ENCODE results near the gene EXD3. TPM values are rescaled to one million over a fixed set of nuclear protein-coding genes. Genes with fewer than 3 reads are reported as not detected.

Gene EXD3
- total and polyA plus RNA-seq, 2 of the 13 experiments (the other 11 are each of a cell fraction or from before 2014, with no cell fraction given): 2.7 to 4.8 TPM

- Histone ChIP-seq H3K79me2 (ENCODE audit: insufficient read depth, low read length) (no peaks in the 10 kb centered on the region), H3K4me3 (replicated peaks in 1 of 3; ENCODE audit: insufficient read depth in 1 of 3, low read depth in 2 of 3, low read length in 3 of 3) (peak overlapping the region in 2 of 3 experiments; percentile 50 to 69; a peak in 3 of 6 replicates), H3K9me3 (ENCODE audit: low read length) (no peaks in the 10 kb centered on the region), H3K36me3 (replicated peaks in 1 of 2; ENCODE audit: control insufficient read depth in 1 of 2, insufficient read depth in 2 of 2, low read length in 2 of 2) (no peaks in the 10 kb centered on the region), H3K4me2 (ENCODE audit: low read depth, low read length) (peak overlapping the region; percentile 78), H2AFZ (ENCODE audit: low read length) (no peak overlapping the region), H3K4me1 (ENCODE audit: insufficient read depth, low read length) (peaks cover 18% of the 10 kb centered on the region), H3K27ac (ENCODE audit: extremely low read length, insufficient read depth, low read length) (no peak overlapping the region), H3K9ac (ENCODE audit: insufficient read depth, low read depth, low read length) (peak overlapping the region; percentile 52; the same call in 1 of the 2 replicates), H3K27me3 (ENCODE audit: control insufficient read depth in 1 of 2, insufficient read depth in 2 of 2, low read length in 2 of 2) (no peaks in the 10 kb centered on the region), H4K20me1 (ENCODE audit: insufficient read depth, low read length) (no peaks in the 10 kb centered on the region)
- no TSS peak for BruUV-seq (replicated peaks)
- intact Hi-C loops (cut with micrococcal nuclease; ENCODE audit: unreplicated experiment) (loop anchor here (10.0 kb wide), 1 partner anchor 103 kb away; the partner anchor contains the start of gene NRARP), in situ Hi-C loops (cut with HindIII; ENCODE audit: extremely low pct_ligation_motif_present, low pct_unique_long_range_greater_than_20kb) (loop anchor here (5.0 kb wide), 1 partner anchor 115 kb away; no protein-coding TSS in a partner anchor)
- ATAC-seq (no peak; the same call in 2 of the 3 replicates), FAIRE-seq (no peak), DNase-seq (ENCODE audit: low spot score) (no peak)
- 76% methylated on average over 19 of the region's 31 CpGs for WGBS (ENCODE audit: low lambda C conversion rate)
- POLR2A ChIA-PET: no interaction called here
- TF ChIP-seq ISL2 (CRISPR knock-in tag; IDR thresholded peaks at IDR 0.05) (no peak), MIXL1 (CRISPR knock-in tag; IDR thresholded peaks at IDR 0.05) (no peak), ZNF703 (CRISPR knock-in tag; IDR thresholded peaks at IDR 0.05; ENCODE audit: borderline replicate concordance) (no peak), PITX1 (CRISPR knock-in tag; IDR thresholded peaks at IDR 0.05) (0 out of 2 replicates have a peak, but pooled peaks have one; percentile 22), ZNF75D (CRISPR knock-in tag; IDR thresholded peaks at IDR 0.05; ENCODE audit: borderline replicate concordance) (no peak), SIX1 (CRISPR knock-in tag; IDR thresholded peaks at IDR 0.05; ENCODE audit: borderline replicate concordance) (no peak), GPBP1L1 (CRISPR knock-in tag; IDR thresholded peaks at IDR 0.05) (no peak), SP4 (CRISPR knock-in tag; IDR thresholded peaks at IDR 0.05) (peak; percentile 0; the same call in 1 of the 2 replicates), PRPF4 (IDR thresholded peaks at IDR 0.05; ENCODE audit: low read depth, low read length, poor library complexity, severe bottlenecking) (no peak), ZNF563 (CRISPR knock-in tag; IDR thresholded peaks at IDR 0.05) (no peak), ZNF839 (CRISPR knock-in tag; IDR thresholded peaks at IDR 0.05; ENCODE audit: borderline replicate concordance) (no peak), DR1 (CRISPR knock-in tag; IDR thresholded peaks at IDR 0.05) (no peak), HMG20A (CRISPR knock-in tag; IDR thresholded peaks at IDR 0.05; ENCODE audit: borderline replicate concordance) (no peak), AGO2 (optimal IDR thresholded peaks at IDR 0.05; ENCODE audit: low read depth, low read length) (peak; percentile 10), ZNF326 (CRISPR knock-in tag; IDR thresholded peaks at IDR 0.05; ENCODE audit: borderline replicate concordance) (no peak), ZNF713 (CRISPR knock-in tag; IDR thresholded peaks at IDR 0.05) (no peak)
- CTCF ChIA-PET (ENCODE audit: low intra/inter-chr PET ratio, low total read pairs): interaction anchor here (1.2 to 1.3 kb wide), 2 partner anchors 113 to 120 kb away, joined by 3 to 7 read pairs; no protein-coding TSS in a partner anchor
Measured at GRCh38 chr9:137407590-137408300, 15.2 kb downstream of the EXD3 start.
